Parathyroid adenoma (tissue), 2 donors: Measurements from ENCODE around the gene PPARD.
A peak's percentile ranks its signal among the peaks of the same experiment; 100 is the strongest.

Experiments used
- H2AFZ ChIP-seq: fragments of 300-600 bp; sonication (generic); one replicate; pipeline ENCODE4 v1.7.0; 2017; ENCODE audit warnings: antibody characterized with exemption, mild to moderate bottlenecking
- H3K27ac ChIP-seq: fragments of 300-600 bp; sonication (generic); one replicate; pipeline ENCODE4 v1.7.0; 2017
- H3K27me3 ChIP-seq: fragments of 300-600 bp; sonication (generic); one replicate; pipeline ENCODE4 v1.7.0; 2017; ENCODE audit warnings: low read length; ENCODE audit not compliant: control insufficient read depth, insufficient read depth
- H3K36me3 ChIP-seq: fragments of 300-600 bp; sonication (generic); one replicate; pipeline ENCODE4 v1.7.0; 2017; ENCODE audit warnings: low read length; ENCODE audit not compliant: control insufficient read depth, insufficient read depth
- H3K4me1 ChIP-seq: fragments of 300-600 bp; sonication (generic); one replicate; pipeline ENCODE4 v1.7.0; 2017; ENCODE audit warnings: control low read depth
- H3K4me2 ChIP-seq: fragments of 300-600 bp; sonication (generic); one replicate; pipeline ENCODE4 v1.7.0; 2017; ENCODE audit warnings: low read length
- H3K4me3 ChIP-seq: fragments of 300-600 bp; sonication (generic); one replicate; pipeline ENCODE4 v1.7.0; 2017; ENCODE audit warnings: low read depth, low read length
- H3K79me2 ChIP-seq: fragments of 300-600 bp; sonication (generic); one replicate; pipeline ENCODE4 v1.7.0; 2017; ENCODE audit warnings: control low read depth
- H3K9ac ChIP-seq: fragments of 300-600 bp; sonication (generic); one replicate; pipeline ENCODE4 v1.7.0; 2017; ENCODE audit warnings: mild to moderate bottlenecking
- H3K9me3 ChIP-seq: fragments of 300-600 bp; sonication (generic); one replicate; pipeline ENCODE4 v1.7.0; 2017; ENCODE audit warnings: low read length; ENCODE audit not compliant: control insufficient read depth
- TF ChIP-seq, protein P1 (sequence below): fragments of 300-600 bp; sonication (generic); IDR thresholded peaks from one replicate; pipeline ENCODE4 v1.7.0; 2017; ENCODE audit warnings: antibody characterized with exemption, mild to moderate bottlenecking
- donor health status: primary hyperparathyroidism.

The PPARD gene

DNA sequence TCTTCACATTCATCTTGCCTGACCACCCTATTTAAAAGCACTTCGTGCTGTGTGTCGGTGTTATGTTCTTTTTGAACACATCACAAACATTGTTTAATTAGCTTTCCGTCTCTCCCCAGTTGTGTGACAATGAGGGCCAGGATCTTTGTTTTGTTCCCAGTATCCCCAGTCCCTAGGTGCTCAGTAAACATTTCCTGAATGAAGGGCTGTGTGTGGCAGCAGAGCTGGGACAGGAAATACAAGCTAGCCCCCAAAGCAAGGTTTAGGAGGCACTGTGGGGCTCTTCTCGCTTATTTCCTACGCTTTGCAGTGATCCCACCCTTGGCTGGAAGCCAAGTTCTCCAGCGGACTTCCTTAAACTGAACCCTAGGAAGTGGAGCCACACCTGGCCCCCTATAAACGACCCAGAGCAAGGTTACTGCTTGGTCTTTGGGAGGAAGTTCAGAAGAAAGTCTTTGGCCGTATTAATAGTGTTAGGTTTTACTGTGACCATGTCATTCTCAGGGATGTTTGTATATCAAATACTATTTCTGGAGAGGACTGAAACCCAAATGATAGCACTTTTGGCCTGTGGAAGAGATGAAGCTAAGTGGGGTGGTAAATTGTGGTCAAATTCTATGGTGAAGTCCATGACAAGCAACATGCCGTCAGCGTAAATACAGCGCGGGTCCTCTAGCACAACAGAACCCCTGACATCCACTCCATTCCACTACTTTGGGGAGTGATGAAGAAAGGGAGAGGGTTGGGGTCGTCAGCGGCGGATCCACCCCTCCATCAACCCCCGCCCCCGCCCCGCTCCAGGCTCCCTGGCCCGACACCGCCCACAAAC, 109.2 kb downstream of the PPARD start:
- Histone ChIP-seq H3K9ac (no peak overlapping the region), H3K79me2 (no peaks in the 10 kb centered on the region), H3K27me3 (no peaks in the 10 kb centered on the region), H3K27ac (peak overlapping the region; percentile 26), H3K4me2 (peak overlapping the region; percentile 91), H3K4me1 (peaks cover 17% of the 10 kb centered on the region), H3K36me3 (no peaks in the 10 kb centered on the region), H2AFZ (peak overlapping the region; percentile 76), H3K9me3 (no peaks in the 10 kb centered on the region), H3K4me3 (no peak overlapping the region)
- TF ChIP-seq, protein P1, sequence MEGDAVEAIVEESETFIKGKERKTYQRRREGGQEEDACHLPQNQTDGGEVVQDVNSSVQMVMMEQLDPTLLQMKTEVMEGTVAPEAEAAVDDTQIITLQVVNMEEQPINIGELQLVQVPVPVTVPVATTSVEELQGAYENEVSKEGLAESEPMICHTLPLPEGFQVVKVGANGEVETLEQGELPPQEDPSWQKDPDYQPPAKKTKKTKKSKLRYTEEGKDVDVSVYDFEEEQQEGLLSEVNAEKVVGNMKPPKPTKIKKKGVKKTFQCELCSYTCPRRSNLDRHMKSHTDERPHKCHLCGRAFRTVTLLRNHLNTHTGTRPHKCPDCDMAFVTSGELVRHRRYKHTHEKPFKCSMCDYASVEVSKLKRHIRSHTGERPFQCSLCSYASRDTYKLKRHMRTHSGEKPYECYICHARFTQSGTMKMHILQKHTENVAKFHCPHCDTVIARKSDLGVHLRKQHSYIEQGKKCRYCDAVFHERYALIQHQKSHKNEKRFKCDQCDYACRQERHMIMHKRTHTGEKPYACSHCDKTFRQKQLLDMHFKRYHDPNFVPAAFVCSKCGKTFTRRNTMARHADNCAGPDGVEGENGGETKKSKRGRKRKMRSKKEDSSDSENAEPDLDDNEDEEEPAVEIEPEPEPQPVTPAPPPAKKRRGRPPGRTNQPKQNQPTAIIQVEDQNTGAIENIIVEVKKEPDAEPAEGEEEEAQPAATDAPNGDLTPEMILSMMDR = no peak

DNA sequence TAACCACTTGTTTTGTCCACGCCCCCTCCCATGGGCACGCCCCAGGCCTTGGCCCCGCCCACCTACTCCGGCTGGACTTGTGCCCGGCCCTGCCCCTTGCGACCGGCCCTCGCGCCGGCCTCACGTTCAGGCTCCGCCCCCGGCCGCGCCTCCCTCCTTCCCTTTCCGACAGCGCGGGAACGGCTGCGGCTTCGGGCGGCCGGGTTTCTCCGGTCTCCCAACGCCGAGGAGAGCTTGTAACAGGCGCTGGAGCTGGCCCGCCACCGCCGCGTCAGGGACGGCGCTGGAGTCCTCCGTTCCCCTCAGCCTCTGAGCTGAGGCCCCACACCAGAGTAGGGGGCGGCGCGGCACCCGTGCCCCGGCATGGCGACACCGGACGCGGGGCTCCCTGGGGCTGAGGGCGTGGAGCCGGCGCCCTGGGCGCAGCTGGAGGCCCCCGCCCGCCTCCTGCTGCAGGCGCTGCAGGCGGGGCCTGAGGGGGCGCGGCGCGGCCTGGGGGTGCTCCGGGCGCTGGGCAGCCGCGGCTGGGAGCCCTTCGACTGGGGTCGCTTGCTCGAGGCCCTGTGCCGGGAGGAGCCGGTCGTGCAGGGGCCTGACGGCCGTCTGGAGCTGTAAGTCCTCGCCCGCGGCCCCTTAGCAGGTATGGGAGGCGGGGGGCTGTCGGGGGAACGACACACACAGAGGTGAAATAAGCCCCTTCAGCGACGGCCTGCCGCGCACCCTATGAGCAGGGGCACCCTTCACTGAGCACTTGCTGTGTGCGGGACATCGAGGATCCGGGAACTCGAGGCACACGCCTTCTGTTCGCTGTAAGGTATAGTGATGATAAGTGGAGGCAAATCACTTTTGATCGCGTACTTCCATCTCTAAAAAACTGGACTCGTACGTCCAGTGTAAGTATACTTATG, 110.1 kb downstream of the PPARD start, which contains the start of gene FANCE:
Gene FANCE, plus strand, starts transcription at position 156 of the 908 bp plus-strand sequence. Its CDS starts 208 bp downstream, at position 364.
- H3K27me3 ChIP-seq = no peaks in the 10 kb centered on the region
- H3K4me1 ChIP-seq = peaks cover 17% of the 10 kb centered on the region
- H3K4me2 ChIP-seq = peak within 1 kb of the TSS; percentile 91
- no peaks in the 10 kb centered on the region for H3K79me2 ChIP-seq
- H3K9ac ChIP-seq = no peak within 1 kb of the TSS
- H3K27ac ChIP-seq = peak within 1 kb of the TSS; percentile 26
- TF ChIP-seq, protein P1 = no peak
- H2AFZ ChIP-seq = peak within 1 kb of the TSS; percentile 76
- peak within 1 kb of the TSS; percentile 49 for H3K4me3 ChIP-seq
- no peaks in the 10 kb centered on the region for H3K9me3 ChIP-seq
- no peaks in the 10 kb centered on the region for H3K36me3 ChIP-seq

DNA sequence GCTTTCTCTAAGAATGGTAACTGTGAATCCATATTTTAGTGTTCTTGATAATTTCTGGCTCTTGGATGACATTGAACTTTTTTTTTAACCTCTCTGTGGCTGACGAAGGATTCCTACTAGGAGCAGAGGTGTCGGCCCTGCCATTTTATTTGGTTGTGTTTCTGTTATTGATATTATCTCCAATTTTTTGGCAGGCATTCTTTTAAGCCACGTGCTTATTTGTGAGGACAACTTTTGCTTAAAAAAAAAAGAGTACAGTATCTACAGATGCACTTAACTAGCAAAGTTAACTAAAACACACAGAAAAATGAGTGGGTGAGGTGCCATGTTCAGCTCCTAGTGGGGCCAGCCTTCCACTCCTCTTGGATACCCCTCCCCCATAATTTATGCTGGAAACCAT, 110.9 kb downstream of the PPARD start:
- Histone ChIP-seq H3K4me2 (peak overlapping the region; percentile 91), H3K36me3 (no peaks in the 10 kb centered on the region), H3K9ac (no peak overlapping the region), H3K79me2 (no peaks in the 10 kb centered on the region), H3K9me3 (no peaks in the 10 kb centered on the region), H3K27me3 (no peaks in the 10 kb centered on the region), H3K27ac (no peak overlapping the region), H2AFZ (peak overlapping the region; percentile 76), H3K4me1 (peaks cover 17% of the 10 kb centered on the region), H3K4me3 (peak overlapping the region; percentile 49)
- TF ChIP-seq, protein P1 = no peak

DNA sequence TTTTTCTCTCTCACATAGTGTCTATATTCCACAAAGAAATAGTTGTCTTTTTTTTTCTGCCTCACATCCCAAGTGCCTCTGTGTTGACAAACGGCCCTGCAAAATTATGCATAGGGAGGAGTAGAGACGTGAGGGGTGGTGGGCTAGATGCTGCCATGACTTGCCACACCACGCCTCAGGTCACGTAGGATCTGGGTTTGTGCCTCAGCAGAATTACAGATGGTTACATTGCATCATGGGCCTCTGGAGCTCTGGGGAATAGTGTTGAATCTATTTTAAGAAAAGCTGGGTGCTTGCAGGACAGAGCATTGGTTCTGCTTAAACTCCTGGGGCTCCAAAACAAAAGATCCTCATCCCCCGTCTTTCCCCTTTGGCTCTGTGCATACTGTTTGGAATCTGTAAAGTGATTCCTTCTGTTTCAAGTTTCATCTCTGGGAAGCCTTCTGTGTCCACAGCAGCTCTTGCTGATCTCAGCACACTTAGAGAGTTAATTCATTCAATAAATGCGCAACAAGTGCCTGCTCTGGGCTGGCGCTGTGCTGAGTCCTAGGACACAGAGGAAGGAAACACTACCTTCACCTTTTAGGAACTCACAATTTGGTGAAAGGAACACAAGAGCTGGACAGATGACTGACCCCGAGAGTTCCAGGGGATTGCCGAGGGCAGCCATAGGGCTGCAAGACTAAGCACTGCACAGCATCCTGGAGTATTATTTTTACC, 112.2 kb downstream of the PPARD start:
- Histone ChIP-seq H3K79me2 (no peaks in the 10 kb centered on the region), H3K4me2 (peak overlapping the region; percentile 64), H3K4me1 (peaks cover 17% of the 10 kb centered on the region), H3K36me3 (no peaks in the 10 kb centered on the region), H3K27ac (no peak overlapping the region), H2AFZ (no peak overlapping the region), H3K27me3 (no peaks in the 10 kb centered on the region), H3K4me3 (no peak overlapping the region), H3K9me3 (no peaks in the 10 kb centered on the region), H3K9ac (no peak overlapping the region)
- TF ChIP-seq, protein P1 = no peak
